Measurements from ENCODE around the gene ZC3H12A.

DNA sequence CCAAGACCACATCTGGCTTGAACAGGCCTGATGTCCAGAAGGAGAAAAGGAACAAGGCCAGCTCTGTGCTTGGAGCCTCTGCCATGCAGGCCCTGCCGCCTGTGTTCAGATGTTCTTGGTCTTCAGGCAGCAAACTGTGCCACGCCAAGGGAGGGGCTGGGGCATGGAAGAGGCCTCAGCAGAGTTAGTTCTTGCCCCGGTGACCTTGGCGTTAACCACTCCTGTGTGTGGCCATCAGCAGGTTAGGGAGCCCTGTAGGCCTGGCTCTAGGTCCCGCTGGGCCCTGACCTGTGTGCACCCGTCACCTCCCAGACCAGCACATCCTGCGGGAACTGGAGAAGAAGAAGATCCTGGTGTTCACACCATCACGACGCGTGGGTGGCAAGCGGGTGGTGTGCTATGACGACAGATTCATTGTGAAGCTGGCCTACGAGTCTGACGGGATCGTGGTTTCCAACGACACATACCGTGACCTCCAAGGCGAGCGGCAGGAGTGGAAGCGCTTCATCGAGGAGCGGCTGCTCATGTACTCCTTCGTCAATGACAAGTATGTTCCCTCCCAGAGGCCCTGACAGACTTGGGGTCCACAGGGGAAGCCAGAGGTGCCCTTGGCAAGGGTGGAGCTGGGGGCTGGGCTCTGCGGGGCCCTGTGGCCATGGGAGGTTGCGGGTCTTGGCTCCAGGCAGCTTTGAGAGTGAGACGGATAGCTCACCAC is 7.1 kb downstream of the ZC3H12A start:
- no peak for TF ChIP-seq EZH2 (IDR thresholded peaks at IDR 0.05; ENCODE audit: insufficient read depth, poor library complexity, severe bottlenecking)
- no peak for TF ChIP-seq EZH2phosphoT487 (IDR thresholded peaks at IDR 0.05; ENCODE audit: insufficient read depth, low read depth)
